Endothelial cell of umbilical vein (primary cell): ENCODE data around the gene GOLPH3. TPM values are rescaled to one million over a fixed set of nuclear protein-coding genes. Genes with fewer than 3 reads are reported as not detected.
"Not testable (repeated sequence)": the region's sequence is repeated elsewhere in the genome, so short reads cannot be mapped to it uniquely, and the experiment has no call there.

Experiments used
- BruUV-seq: library from RNA; stranded (reverse); fragments of 400-500 nt; replicated peaks from 2 replicates; lab custom pipeline; 2021; lab: Mats Ljungman, UMichigan
- CTCF ChIA-PET: fragments of 300-600, 350-600 bp; sonication (Branson Sonifier 250); formaldehyde crosslinking; loops from one replicate; lab custom pipeline; 2021; ENCODE audit warnings: antibody characterized with exemption, inconsistent platforms; lab: Charles Lee
- POLR2A ChIA-PET: fragments of 300-600, 350-600 bp; sonication (Branson Sonifier 250); formaldehyde crosslinking; loops from one replicate; lab custom pipeline; 2021; ENCODE audit warnings: antibody characterized with exemption, inconsistent platforms; lab: Charles Lee
- DNase-seq: peaks from one replicate; pipeline ENCODE4 v3.0.0-alpha.2; 2011; ENCODE audit warnings: low read depth, low spot score
- FAIRE-seq: peaks from 2 replicates; lab custom pipeline; 2011; peaks lifted over from hg19 to GRCh38; lab: Jason Lieb, UNC
- H2AFZ ChIP-seq: 2 replicates; pipeline ENCODE4 v1.6.0; 2012; ENCODE audit warnings: low read depth, low read length, control low read depth, inconsistent platforms
- H3K27ac ChIP-seq: 2 replicates; pipeline ENCODE4 v1.5.1; 2011; ENCODE audit warnings: low read depth, mild to moderate bottlenecking, control low read depth, low read length, moderate library complexity; ENCODE audit not compliant: insufficient read depth
- H3K27me3 ChIP-seq, 2 experiments: 2 replicates each; pipeline versions ENCODE4 v1.6.0 to v1.6.1; 2011; ENCODE audit warnings: low read length in 2 of 2, mixed read lengths in 1 of 2; ENCODE audit not compliant: control insufficient read depth in 2 of 2, insufficient read depth in 2 of 2
- H3K36me3 ChIP-seq, 2 experiments: 2 replicates in 1 of 2; 3 replicates in 1 of 2; pipeline ENCODE4 v1.5.1; 2011; ENCODE audit warnings: low read length in 2 of 2, mild to moderate bottlenecking in 1 of 2, moderate library complexity in 1 of 2; ENCODE audit not compliant: control insufficient read depth in 2 of 2, insufficient read depth in 2 of 2; ENCODE audit errors: extremely low read depth in 1 of 2
- H3K4me1 ChIP-seq: 3 replicates; pipeline ENCODE4 v1.5.1; 2011; ENCODE audit warnings: mild to moderate bottlenecking, low read length; ENCODE audit not compliant: control insufficient read depth, insufficient read depth; ENCODE audit errors: extremely low read depth
- H3K4me2 ChIP-seq: 2 replicates; pipeline ENCODE4 v1.6.1; 2011; ENCODE audit warnings: low read length, control low read depth, mixed read lengths; ENCODE audit not compliant: insufficient read depth
- H3K4me3 ChIP-seq, 3 experiments: fragments of 200-600 bp in 1 of 3; sonication (generic), shearing (Covaris generic) in 1 of 3; replicated peaks in 1 of 3; 2 replicates each; pipeline ENCODE4 v1.5.1; 2011 to 2016; ENCODE audit warnings: control low read depth in 3 of 3, low read length in 3 of 3, mild to moderate bottlenecking in 2 of 3, inconsistent platforms in 1 of 3, low read depth in 1 of 3, moderate library complexity in 1 of 3; ENCODE audit not compliant: insufficient read depth in 1 of 3
- H3K79me2 ChIP-seq: 2 replicates; pipeline ENCODE4 v1.6.0; 2012; ENCODE audit warnings: low read length, inconsistent platforms; ENCODE audit not compliant: control insufficient read depth, insufficient read depth
- H3K9ac ChIP-seq: replicated peaks from 2 replicates; pipeline ENCODE3; 2011; ENCODE audit warnings: low read length, control low read depth; ENCODE audit not compliant: insufficient read depth; ENCODE audit errors: extremely low read depth
- H3K9me1 ChIP-seq: replicated peaks from 3 replicates; pipeline ENCODE4 v1.6.0; 2011; ENCODE audit warnings: mild to moderate bottlenecking, low read length; ENCODE audit not compliant: control insufficient read depth, insufficient read depth; ENCODE audit errors: extremely low read depth
- H3K9me3 ChIP-seq: replicated peaks from 2 replicates; pipeline ENCODE4 v1.5.1; 2012; ENCODE audit warnings: low read length, inconsistent platforms; ENCODE audit not compliant: control insufficient read depth, insufficient read depth
- H4K20me1 ChIP-seq: replicated peaks from 2 replicates; pipeline ENCODE3; 2011; ENCODE audit warnings: mild to moderate bottlenecking, low read length; ENCODE audit not compliant: control insufficient read depth, insufficient read depth; ENCODE audit errors: extremely low read depth
- CTCF ChIP-seq, 2 donors: IDR thresholded peaks; 1 replicate in 1 of 2; 2 replicates in 1 of 2; pipeline ENCODE4 v1.5.1; 2011; ENCODE audit warnings: low read length in 2 of 2, mild to moderate bottlenecking in 2 of 2, moderate library complexity in 2 of 2, control low read depth in 1 of 2, inconsistent platforms in 1 of 2, low read depth in 1 of 2; ENCODE audit not compliant: insufficient read depth in 1 of 2; ENCODE audit errors: extremely low read depth in 1 of 2
- EZH2 ChIP-seq: IDR thresholded peaks from 2 replicates; pipeline ENCODE4 v1.6.1; 2012; ENCODE audit warnings: borderline replicate concordance, low read depth, mild to moderate bottlenecking, moderate library complexity, low read length, inconsistent platforms; ENCODE audit not compliant: severe bottlenecking
- FOS ChIP-seq: IDR thresholded peaks from 2 replicates; pipeline ENCODE4 v1.6.1; 2011; ENCODE audit warnings: mild to moderate bottlenecking, low read length, moderate library complexity, borderline replicate concordance; ENCODE audit not compliant: insufficient read depth
- GATA2 ChIP-seq: IDR thresholded peaks from 2 replicates; pipeline ENCODE4 v1.7.0; 2011; ENCODE audit warnings: low read depth, mild to moderate bottlenecking, moderate library complexity, mixed read lengths, low read length; ENCODE audit not compliant: insufficient read length, insufficient read depth
- JUN ChIP-seq: IDR thresholded peaks from 2 replicates; pipeline ENCODE4 v1.6.1; 2011; ENCODE audit warnings: borderline replicate concordance, low read depth; ENCODE audit not compliant: insufficient read length, insufficient read depth
- MAX ChIP-seq: IDR thresholded peaks from 2 replicates; pipeline ENCODE4 v1.6.1; 2011; ENCODE audit not compliant: insufficient read depth, insufficient read length
- MYC ChIP-seq: IDR thresholded peaks from one replicate; pipeline ENCODE4 v1.6.1; 2011; ENCODE audit warnings: mild to moderate bottlenecking, low read depth, low read length
- POLR2A ChIP-seq: IDR thresholded peaks from 2 replicates; pipeline ENCODE4 v1.6.1; 2012; ENCODE audit warnings: low read depth, mild to moderate bottlenecking, control low read depth, low read length
- POLR2AphosphoS5 ChIP-seq: IDR thresholded peaks from 2 replicates; pipeline ENCODE4 v1.6.1; 2012; ENCODE audit warnings: low read depth, mild to moderate bottlenecking, control low read depth, low read length, moderate library complexity; ENCODE audit not compliant: insufficient read depth
- dilution Hi-C: fragments of 300-500 bp; cut with MboI; formaldehyde crosslinking; loops from one replicate; pipeline ENCODE4 v1.15.0; 2019; ENCODE audit warnings: low sequenced_read_pairs; ENCODE audit not compliant: extremely low pct_ligation_motif_present
- intact Hi-C: fragments of 100-400 bp; cut with micrococcal nuclease; formaldehyde crosslinking; loops from one replicate; pipeline ENCODE4 v1.10.0; 2022
- polyA plus RNA-seq, 4 experiments: library from polyadenylated mRNA; depleted of rRNA in 3 of 4; stranded (reverse) in 3 of 4; unstranded in 1 of 4; fragments of >200 nt; gene quantifications; 2 replicates each; pipeline versions ENCODE4 v1.2.1 to v1.2.3, GENCODE V29; 2011 to 2012; ENCODE audit warnings: missing spikeins in 1 of 4
- total RNA-seq: library from RNA; stranded (reverse); gene quantifications from 2 replicates; pipeline ENCODE4 v1.2.3, GENCODE V29; 2021

Gene GOLPH3
- total and polyA plus RNA-seq, 2 donors (not counting 3 experiments of a cell fraction or from before 2014, with no cell fraction given), result 38.1 to 70.2 TPM

- dilution Hi-C loops, result no loop called here
- H3K79me2 ChIP-seq, result peaks cover 36% of the 10 kb centered on the region
- H4K20me1 ChIP-seq, result peaks cover 6% of the 10 kb centered on the region
- H3K9ac ChIP-seq, result no peak overlapping the region
- no peak overlapping the region for H3K27ac ChIP-seq
- H3K4me3 ChIP-seq, result no peak overlapping the region
- no peaks in the 10 kb centered on the region for H3K9me1 ChIP-seq
- no TSS peak for BruUV-seq
- no peak overlapping the region for H3K4me2 ChIP-seq
- intact Hi-C loops, result no loop called here
- CTCF ChIA-PET, result interaction anchor here (0.6 to 0.9 kb wide), 2 partner anchors 9 to 14 kb away, joined by 3 read pairs; no protein-coding TSS in a partner anchor
- no peaks in the 10 kb centered on the region for H3K4me1 ChIP-seq
- no peaks in the 10 kb centered on the region for H3K9me3 ChIP-seq
- peaks cover 5 to 18% of the 10 kb centered on the region in 2 experiments for H3K36me3 ChIP-seq
- DNase-seq, result no peak
- POLR2A ChIA-PET, result no interaction called here
- no peaks in the 10 kb centered on the region for H3K27me3 ChIP-seq
- TF ChIP-seq FOS (no peak), POLR2AphosphoS5 (no peak), JUN (no peak), POLR2A (no peak), EZH2 (no peak), MYC (no peak), GATA2 (no peak), MAX (no peak), CTCF (IDR thresholded peaks at IDR 0.05; ENCODE audit: extremely low read depth in 1 of 2, insufficient read depth in 1 of 2, low read depth in 1 of 2, low read length in 2 of 2) (no peak)
- H2AFZ ChIP-seq, result no peak overlapping the region
- no peak for FAIRE-seq
Measured at GRCh38 chr5:32123058-32123805, 50.9 kb downstream of the GOLPH3 start.

- H3K4me3 ChIP-seq, H3K9me3 ChIP-seq, H3K9me1 ChIP-seq, H3K4me2 ChIP-seq, dilution Hi-C loops, H4K20me1 ChIP-seq, H3K27ac ChIP-seq, CTCF ChIA-PET, H3K9ac ChIP-seq, H3K27me3 ChIP-seq, H3K4me1 ChIP-seq, BruUV-seq, POLR2A ChIA-PET, FAIRE-seq, DNase-seq, H2AFZ ChIP-seq, intact Hi-C loops: not testable (repeated sequence)
- Histone ChIP-seq H3K36me3 (peaks cover 8 to 11% of the 10 kb centered on the region in 2 experiments), H3K79me2 (peaks cover 26% of the 10 kb centered on the region)
Measured at GRCh38 chr5:32118922-32119321, 55.2 kb downstream of the GOLPH3 start.
